Measurements from ENCODE around the gene IGHMBP2. TPM values are rescaled to one million over a fixed set of nuclear protein-coding genes. Genes with fewer than 3 reads are reported as not detected.

IGHMBP2 gene
- total RNA-seq, 2 experiments from 2014 or later = 17.5 to 18.5 TPM

- intact Hi-C loops (cut with DNase I, micrococcal nuclease) = loop anchor here in 1 of 2 experiments (5.0 to 10.0 kb wide), 2 partner anchors 128 to 685 kb away; partner anchors contain the start of gene CCND1
- peak in 1 of 14 experiments; percentile 9 for DNase-seq
Measured at GRCh38 chr11:68959465-68960293, 56.0 kb downstream of the IGHMBP2 start.

GRCh38 chr11:68960294-68961071 lies 56.8 kb downstream of the IGHMBP2 start:
- H3K9me3 Mint-ChIP-seq = no peaks in the 10 kb centered on the region
- peaks cover 5% of the 10 kb centered on the region for H3K36me3 Mint-ChIP-seq (ENCODE audit: low read depth)
- H3K4me1 Mint-ChIP-seq (ENCODE audit: low read depth) = peaks cover 9% of the 10 kb centered on the region
- H3K9me3 ChIP-seq (ENCODE audit: control insufficient read depth in 1 of 2, insufficient read depth in 1 of 2, low read length in 2 of 2) = peaks cover 0 to 16% of the 10 kb centered on the region in 2 experiments
- H3K4me1 ChIP-seq (ENCODE audit: insufficient read depth, low read length) = peaks cover 47% of the 10 kb centered on the region
- no peak overlapping the region for H3K4me3 ChIP-seq (ENCODE audit: low read length)
- no peak for TF ChIP-seq CTCF (IDR thresholded peaks at IDR 0.05)
- ChIA-PET CTCF (no interaction called here), POLR2A (no interaction called here)
- H3K27ac Mint-ChIP-seq = no peak overlapping the region
- H3K27me3 Mint-ChIP-seq = peaks cover 5% of the 10 kb centered on the region
- no peak overlapping the region for H3K4me3 Mint-ChIP-seq
- intact Hi-C loops (cut with DNase I, micrococcal nuclease) = loop anchor here in 1 of 2 experiments (10.0 kb wide), 1 partner anchor 684 kb away; the partner anchor contains the start of gene CCND1
- no peak for DNase-seq
- no peaks in the 10 kb centered on the region for H3K36me3 ChIP-seq (ENCODE audit: insufficient read depth, low read length)
- H3K27me3 ChIP-seq (ENCODE audit: control insufficient read depth in 1 of 2, insufficient read depth in 2 of 2, low read length in 2 of 2) = peaks cover 0 to 5% of the 10 kb centered on the region in 2 experiments
- H3K27ac ChIP-seq (ENCODE audit: low read depth in 1 of 2, low read length in 2 of 2) = no peak overlapping the region
- no peak for ATAC-seq (ENCODE audit: poor library complexity)

More at GRCh38 chr11:68959465-68960293, 56.0 kb downstream of the IGHMBP2 start:
- ATAC-seq (ENCODE audit: poor library complexity) = no peak
- no peak for TF ChIP-seq CTCF (IDR thresholded peaks at IDR 0.05)
- H3K4me3 Mint-ChIP-seq = no peak overlapping the region
- Histone ChIP-seq H3K27me3 (ENCODE audit: control insufficient read depth in 1 of 2, insufficient read depth in 2 of 2, low read length in 2 of 2) (peaks cover 0 to 5% of the 10 kb centered on the region in 2 experiments), H3K36me3 (ENCODE audit: insufficient read depth, low read length) (no peaks in the 10 kb centered on the region), H3K27ac (ENCODE audit: low read depth in 1 of 2, low read length in 2 of 2) (no peak overlapping the region), H3K9me3 (ENCODE audit: control insufficient read depth in 1 of 2, insufficient read depth in 1 of 2, low read length in 2 of 2) (peaks cover 0 to 16% of the 10 kb centered on the region in 2 experiments), H3K4me3 (ENCODE audit: low read length) (no peak overlapping the region), H3K4me1 (ENCODE audit: insufficient read depth, low read length) (peaks cover 46% of the 10 kb centered on the region)
- H3K27ac Mint-ChIP-seq = no peak overlapping the region
- CTCF ChIA-PET = no interaction called here
- H3K9me3 Mint-ChIP-seq = no peaks in the 10 kb centered on the region
- POLR2A ChIA-PET = no interaction called here
- H3K36me3 Mint-ChIP-seq (ENCODE audit: low read depth) = peaks cover 5% of the 10 kb centered on the region
- H3K27me3 Mint-ChIP-seq = peaks cover 5% of the 10 kb centered on the region
- peaks cover 9% of the 10 kb centered on the region for H3K4me1 Mint-ChIP-seq (ENCODE audit: low read depth)

GRCh38 chr11:68961245-68961644 lies 57.6 kb downstream of the IGHMBP2 start:
- Mint-ChIP-seq H3K36me3 (ENCODE audit: low read depth) (peaks cover 5% of the 10 kb centered on the region), H3K9me3 (no peaks in the 10 kb centered on the region), H3K4me3 (no peak overlapping the region), H3K27ac (no peak overlapping the region), H3K27me3 (peaks cover 5% of the 10 kb centered on the region), H3K4me1 (ENCODE audit: low read depth) (peaks cover 17% of the 10 kb centered on the region)
- peaks cover 50% of the 10 kb centered on the region for H3K4me1 ChIP-seq (ENCODE audit: insufficient read depth, low read length)
- H3K4me3 ChIP-seq (ENCODE audit: low read length) = no peak overlapping the region
- H3K36me3 ChIP-seq (ENCODE audit: insufficient read depth, low read length) = no peaks in the 10 kb centered on the region
- ChIA-PET POLR2A (no interaction called here), CTCF (no interaction called here)
- no peak overlapping the region for H3K27ac ChIP-seq (ENCODE audit: low read depth in 1 of 2, low read length in 2 of 2)
- peaks cover 0 to 16% of the 10 kb centered on the region in 2 experiments for H3K9me3 ChIP-seq (ENCODE audit: control insufficient read depth in 1 of 2, insufficient read depth in 1 of 2, low read length in 2 of 2)
- intact Hi-C loops (cut with DNase I, micrococcal nuclease) = loop anchor here in 1 of 2 experiments (10.0 kb wide), 1 partner anchor 684 kb away; the partner anchor contains the start of gene CCND1
- ATAC-seq (ENCODE audit: poor library complexity) = no peak
- peaks cover 0 to 5% of the 10 kb centered on the region in 2 experiments for H3K27me3 ChIP-seq (ENCODE audit: control insufficient read depth in 1 of 2, insufficient read depth in 2 of 2, low read length in 2 of 2)
- no peak for DNase-seq
- no peak for TF ChIP-seq CTCF (IDR thresholded peaks at IDR 0.05)
